Activated CD8-positive, alpha-beta memory T cell treated with anti-CD3 and anti-CD28 coated beads for 36 hours (primary cell): ENCODE results near the gene CDCA4. TPM values are rescaled to one million over a fixed set of nuclear protein-coding genes. Genes with fewer than 3 reads are reported as not detected.

Source experiments
- CTCF ChIA-PET: fragments of 350-600 bp; sonication (Branson Sonifier 250); formaldehyde crosslinking; loops from one replicate; lab custom pipeline; 2021; ENCODE audit warnings: antibody characterized with exemption; lab: Charles Lee
- POLR2A ChIA-PET: fragments of 350-600 bp; sonication (Branson Sonifier 250); formaldehyde crosslinking; loops from one replicate; lab custom pipeline; 2021; ENCODE audit warnings: antibody characterized with exemption; lab: Charles Lee
- total RNA-seq, 2 experiments: library from RNA; stranded (reverse); gene quantifications; one replicate each; pipeline ENCODE4 v1.2.3, GENCODE V29; 2021

The CDCA4 gene
- 10 to 100 TPM; 71.5 to 72.7 TPM for total RNA-seq

DNA sequence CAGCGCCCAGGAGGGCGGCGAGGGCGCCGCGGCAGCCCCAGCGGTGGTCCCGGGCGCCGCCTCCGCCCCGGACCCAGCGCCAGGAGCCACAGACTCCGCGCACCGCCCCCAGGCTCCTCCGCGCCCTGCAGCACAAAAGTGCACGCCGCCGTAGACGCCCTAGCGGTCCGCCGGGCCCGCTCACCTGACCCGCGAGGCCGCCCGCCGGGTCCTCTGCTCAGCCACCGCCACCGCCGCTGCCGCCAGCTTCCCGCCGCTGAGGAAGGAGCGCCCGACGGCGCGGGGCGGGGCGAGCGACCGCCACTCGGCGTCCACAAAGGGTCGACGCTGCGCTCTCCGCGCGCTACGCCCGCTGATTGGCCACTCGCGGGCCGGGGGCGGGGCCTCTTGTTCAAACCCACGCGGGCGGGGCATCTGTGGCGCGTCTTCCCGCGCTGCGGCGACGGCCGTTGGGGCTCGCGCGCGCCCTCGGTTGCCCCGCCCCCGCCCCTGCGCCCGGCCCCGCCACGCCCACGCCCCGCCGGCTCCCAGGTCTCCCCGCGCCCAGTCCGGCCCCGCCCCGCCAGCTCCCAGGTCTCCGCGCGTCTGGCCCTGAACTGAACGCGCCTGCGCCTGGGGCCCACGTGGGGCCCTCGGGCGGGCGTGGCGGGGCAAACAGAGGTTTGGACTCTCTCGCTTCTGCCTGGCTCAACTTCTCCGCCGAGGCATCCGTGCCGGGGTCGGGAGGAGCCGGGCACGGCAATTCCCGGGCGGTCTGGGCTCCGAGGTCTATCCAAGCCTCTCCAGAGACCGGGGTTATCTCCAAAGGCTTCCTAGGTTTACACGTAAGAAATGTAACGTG lies at the start of gene CDCA4:
Gene CDCA4 (minus strand): TSS at position 269 of the 841 bp plus-strand sequence. CDS start 9,154 bp downstream, outside the sequence.
- POLR2A ChIA-PET, result interaction anchor here (0.9 to 2.2 kb wide), 6 partner anchors 26 to 461 kb away, joined by 3 to 11 read pairs (median 3); partner anchors contain the start of genes CLBA1 and GPR132
- CTCF ChIA-PET, result interaction anchor here (0.8 to 2.5 kb wide), 8 partner anchors 15 to 68 kb away, joined by 3 to 10 read pairs (median 4); partner anchors contain the start of genes CLBA1 and GPR132

DNA sequence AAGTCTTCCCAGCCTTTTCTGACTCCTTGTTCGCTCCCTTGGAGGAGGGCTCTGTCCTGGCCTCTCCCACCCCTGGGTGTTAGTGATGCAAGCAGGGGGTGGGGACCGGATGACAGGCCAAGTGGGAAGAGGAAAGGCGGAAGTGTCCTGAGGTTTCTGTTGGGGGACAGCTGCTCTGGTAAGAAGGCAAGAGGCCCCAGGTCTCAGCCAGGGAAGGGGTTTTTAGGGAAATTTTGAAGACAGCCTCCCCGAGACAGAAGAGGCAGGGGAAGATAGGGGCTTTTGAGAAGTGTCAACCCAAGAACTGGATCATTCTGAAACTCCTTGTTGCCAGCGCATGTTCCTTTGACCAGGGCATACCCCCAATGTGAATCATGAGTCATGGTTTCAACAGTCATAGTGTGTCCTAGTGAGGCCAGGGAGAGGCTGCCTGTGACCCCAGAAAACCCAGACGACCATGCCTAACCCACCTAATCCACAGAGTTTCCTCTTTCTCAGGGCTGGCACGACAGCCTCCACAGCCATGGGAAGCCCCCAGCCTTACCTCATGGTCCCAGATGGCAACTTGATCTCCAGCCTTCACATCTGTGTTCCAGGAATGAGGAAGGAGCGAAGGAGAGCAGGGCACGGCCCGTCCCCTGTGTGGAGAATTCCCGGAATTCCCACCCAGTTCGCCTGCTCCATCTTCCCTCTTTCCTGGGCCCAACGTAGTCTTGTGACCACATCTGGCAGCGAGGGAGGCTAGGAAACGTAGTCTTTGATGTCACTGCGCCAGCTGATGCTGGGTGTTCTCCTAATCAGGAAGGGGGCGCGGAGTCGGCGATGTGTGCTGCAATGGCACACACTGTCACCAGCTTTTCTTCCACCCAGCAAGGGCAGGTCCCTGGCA lies 49.2 kb upstream of the CDCA4 start:
- ChIA-PET CTCF (interaction anchor here (1.0 to 2.5 kb wide), 5 partner anchors 8 to 24 kb away, joined by 3 to 14 read pairs (median 4); no protein-coding TSS in a partner anchor), POLR2A (interaction anchor here (0.6 to 1.3 kb wide), 2 partner anchors 17 to 231 kb away, joined by 4 to 9 read pairs; partner anchors contain the start of gene BRF1)

DNA sequence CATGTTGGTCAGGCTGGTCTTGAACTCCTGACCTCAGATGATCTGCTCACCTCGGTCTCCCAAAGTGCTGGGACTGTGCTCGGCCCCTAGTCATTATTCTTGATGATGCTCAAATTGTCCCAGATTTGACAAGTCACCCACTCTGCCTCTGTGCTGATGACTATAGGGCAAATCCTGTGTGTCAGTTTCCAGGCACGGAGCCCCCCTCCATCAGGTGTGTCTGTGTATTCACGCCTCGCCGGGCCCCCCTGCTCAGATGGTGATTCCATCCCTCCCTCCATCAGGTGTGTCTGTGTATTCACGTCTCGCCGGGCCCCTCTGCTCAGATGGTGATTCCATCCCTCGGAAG lies 48.6 kb upstream of the CDCA4 start:
- POLR2A ChIA-PET, result interaction anchor here (0.6 kb wide), 1 partner anchor 231 kb away, joined by 4 read pairs; the partner anchor contains the start of gene BRF1

DNA sequence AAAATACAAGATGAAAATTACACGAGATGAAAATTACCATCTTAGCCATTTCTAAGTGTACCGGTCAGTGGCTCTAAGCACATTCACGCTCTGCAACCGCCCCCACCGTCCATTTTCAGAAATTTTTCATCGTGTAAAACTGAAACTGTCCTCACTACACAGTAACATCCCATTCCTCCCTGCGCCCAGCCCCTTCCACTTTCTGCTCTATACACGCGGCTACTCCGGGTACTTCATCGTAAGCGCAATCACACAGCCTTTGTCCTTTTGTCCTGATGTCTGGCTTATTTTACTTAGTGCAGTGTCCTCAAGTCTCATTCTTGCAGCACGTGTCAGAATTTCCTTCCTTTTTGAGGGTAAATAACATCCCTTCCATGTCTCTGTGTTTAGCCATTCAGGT lies 47.9 kb upstream of the CDCA4 start:
- POLR2A ChIA-PET, result no interaction called here
- CTCF ChIA-PET, result no interaction called here

More for the DNA sequence above, 48.6 kb upstream of the CDCA4 start:
- CTCF ChIA-PET, result interaction anchor here (2.5 kb wide), 1 partner anchor 17 kb away, joined by 14 read pairs; no protein-coding TSS in a partner anchor

DNA sequence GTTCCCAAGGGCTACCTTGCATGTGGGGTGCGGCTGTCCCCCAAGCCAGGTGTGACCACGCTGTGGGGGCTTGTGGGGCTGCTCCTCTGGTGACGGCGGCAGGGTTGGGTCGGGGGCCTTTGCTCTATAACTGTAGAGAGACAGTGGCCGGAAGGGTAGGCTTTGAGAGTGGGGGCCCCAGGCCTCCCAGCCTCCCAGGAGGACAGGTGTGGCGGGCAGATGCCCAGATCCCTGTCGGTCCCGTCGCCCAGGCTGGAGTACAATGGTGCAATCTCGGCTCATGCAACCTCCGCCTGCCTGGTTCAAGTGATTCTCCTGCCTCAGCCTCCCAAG lies 47.1 kb upstream of the CDCA4 start:
- ChIA-PET POLR2A (interaction anchor here (0.7 to 1.0 kb wide), 4 partner anchors 12 to 42 kb away, joined by 3 read pairs; no protein-coding TSS in a partner anchor), CTCF (interaction anchor here (3.8 kb wide), 1 partner anchor 18 kb away, joined by 15 read pairs; no protein-coding TSS in a partner anchor)

DNA sequence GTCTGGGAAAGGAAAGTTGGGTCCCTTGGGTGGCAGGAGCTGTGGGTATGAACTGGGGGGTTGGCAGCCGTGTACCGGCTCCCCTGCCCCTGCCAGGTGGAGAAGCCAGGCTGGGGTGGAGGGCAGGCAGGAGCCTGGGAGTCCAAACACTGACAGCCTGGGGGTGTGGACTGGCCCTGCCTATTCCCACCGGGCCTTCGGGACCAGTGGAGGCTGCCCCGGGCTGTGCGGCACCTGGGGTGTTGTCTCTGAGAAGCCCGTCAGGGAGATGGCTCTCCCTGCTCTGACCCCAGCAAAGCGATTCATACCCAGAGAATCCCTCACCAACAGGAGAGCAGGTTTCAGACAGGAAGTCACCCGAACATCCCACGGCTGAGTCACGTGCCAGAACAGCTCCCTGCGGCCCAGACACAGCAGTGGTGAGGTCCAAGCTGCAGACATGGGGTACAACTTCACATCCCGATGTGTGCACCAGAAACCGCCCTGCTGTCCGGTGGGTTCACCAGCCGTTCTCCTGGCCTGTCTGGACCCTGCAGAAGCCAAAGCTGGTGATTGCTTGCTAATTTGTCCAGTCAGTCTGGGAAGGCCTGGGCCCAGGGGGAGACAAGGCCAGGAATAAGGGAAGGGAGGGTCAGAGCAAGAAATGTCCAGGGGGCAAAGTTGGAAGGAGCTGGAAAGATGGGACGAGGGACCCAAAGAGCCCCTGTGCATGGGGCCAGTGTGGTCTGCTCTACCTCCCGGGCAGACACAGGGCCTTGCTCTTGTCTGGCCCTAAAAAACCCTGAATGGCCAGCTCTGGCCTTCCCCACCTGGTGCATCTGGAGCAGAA lies 46.5 kb upstream of the CDCA4 start:
- ChIA-PET CTCF (interaction anchor here (1.9 to 3.8 kb wide), 3 partner anchors 19 to 23 kb away, joined by 13 to 20 read pairs (median 15); no protein-coding TSS in a partner anchor), POLR2A (interaction anchor here (0.5 to 2.0 kb wide), 6 partner anchors 13 to 55 kb away, joined by 3 to 11 read pairs (median 3); partner anchors contain the start of gene CDCA4)

DNA sequence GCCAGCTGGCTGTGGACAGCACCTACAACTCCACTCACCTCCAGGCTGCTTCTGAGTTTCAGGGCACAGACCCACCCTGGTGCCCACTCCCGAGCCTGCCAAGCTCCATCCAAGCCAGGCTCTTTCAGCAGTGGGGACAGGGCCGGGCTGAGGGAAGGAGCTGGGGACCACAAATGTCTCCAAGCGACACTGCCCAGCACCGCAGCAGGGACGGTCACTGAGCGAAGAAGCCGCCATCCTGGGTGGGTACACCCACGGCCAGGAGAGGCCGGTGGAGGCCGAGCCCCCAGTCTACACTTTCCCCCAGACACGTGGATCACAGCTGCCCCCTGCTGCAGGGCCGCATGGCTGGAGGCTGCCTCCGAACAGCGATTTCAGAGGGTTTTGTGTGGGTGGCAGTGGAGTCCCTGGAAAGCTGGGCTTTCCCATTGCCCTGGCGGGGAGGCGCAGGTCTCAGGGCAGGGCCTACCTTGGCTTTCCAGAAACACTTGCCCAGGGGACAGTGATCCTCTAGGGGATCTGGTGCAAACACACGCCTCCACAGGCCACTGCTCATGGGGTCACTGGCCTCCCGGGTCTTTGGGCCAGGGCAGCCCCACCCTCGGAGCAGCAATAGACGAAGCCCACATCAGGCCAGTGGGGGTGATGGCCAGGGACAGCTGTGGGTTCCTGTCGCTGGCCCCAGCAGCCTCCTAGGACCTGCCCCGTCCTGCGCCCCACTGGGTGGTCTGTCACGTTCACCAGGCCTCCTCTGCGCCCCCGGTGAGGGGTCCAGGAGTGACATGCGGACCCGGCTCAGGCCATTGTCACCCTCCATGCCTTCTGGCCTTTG lies 45.6 kb upstream of the CDCA4 start:
- ChIA-PET POLR2A (interaction anchor here (1.0 to 2.0 kb wide), 5 partner anchors 10 to 46 kb away, joined by 3 to 11 read pairs (median 6); partner anchors contain the start of gene CDCA4), CTCF (interaction anchor here (1.3 to 3.8 kb wide), 8 partner anchors 9 to 91 kb away, joined by 5 to 20 read pairs (median 9); partner anchors contain the start of gene CDCA4)

DNA sequence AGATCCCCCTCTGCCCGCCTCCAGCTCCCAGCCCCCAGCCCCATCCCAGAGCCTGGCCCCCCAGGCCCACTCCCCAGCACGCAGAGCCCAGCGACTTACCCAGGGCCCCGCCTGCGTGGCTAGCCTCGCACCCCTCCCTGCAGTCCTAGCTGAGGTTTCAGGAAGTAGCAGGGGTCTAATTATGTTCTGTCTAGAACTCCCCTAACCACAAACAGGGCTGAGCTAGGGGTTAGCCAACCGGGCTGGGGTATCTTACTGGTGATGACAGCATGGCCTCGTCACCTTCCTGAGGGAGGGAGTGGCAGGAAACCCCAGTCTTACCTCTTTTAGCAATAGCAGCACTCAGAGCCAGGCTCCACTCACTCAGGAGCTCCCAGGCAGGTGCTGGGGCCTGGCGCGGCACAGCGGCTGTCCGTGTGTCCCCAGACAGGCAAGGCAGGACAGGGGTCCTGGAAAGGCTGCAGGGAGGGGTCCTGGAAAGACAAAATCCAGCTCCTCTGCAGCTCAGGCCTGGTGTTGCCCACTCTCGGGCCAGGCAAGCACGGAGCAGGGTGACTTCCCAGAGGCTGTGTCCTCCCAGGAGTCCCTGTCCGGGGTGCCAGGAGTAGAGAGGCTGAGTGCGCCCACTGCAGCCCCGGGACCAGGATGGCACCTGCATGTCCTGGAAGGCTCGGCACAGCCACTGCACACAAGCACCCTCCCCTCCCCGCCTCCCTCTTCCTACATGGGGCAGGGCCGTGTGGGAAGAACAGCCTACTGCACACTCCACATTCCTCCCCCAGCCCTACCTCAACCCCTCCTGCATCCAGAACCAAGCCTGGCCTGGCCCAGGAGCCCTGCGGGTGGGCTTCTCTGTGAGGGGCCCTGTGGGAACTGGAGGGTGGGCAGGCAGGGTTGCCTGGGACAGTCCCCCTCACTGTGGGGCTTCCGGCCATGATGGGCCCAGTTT lies 44.7 kb upstream of the CDCA4 start, which contains the start of gene GPR132:
Gene GPR132 (minus strand): TSS at position 151 of the 949 bp plus-strand sequence. CDS start 10,010 bp downstream, outside the sequence.
- POLR2A ChIA-PET, result interaction anchor here (0.6 to 2.0 kb wide), 9 partner anchors 9 to 438 kb away, joined by 3 to 11 read pairs (median 6); partner anchors contain the start of genes BRF1 and CDCA4
- CTCF ChIA-PET, result interaction anchor here (1.3 to 3.8 kb wide), 8 partner anchors 10 to 90 kb away, joined by 5 to 20 read pairs (median 9); partner anchors contain the start of gene CDCA4

DNA sequence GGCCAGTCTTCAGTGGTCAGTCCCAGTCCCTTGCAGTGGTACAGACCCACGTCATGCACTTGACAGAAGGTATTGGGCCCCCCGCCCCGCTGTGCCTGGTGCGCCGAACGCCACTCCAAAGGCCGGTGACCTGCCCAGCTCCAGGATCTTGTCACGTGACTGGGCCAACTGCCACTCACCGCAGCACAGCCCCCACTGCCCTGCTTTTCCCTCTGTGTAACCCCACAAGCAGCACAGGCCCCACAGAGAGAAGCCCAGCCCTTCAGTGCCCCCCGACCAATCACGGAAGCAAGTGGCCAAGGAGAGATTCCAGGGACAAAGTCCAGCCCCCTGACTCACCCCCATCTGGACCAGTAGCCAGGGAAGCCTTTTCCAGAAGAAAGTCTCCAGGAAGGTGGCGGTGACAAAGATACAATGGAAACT lies 43.8 kb upstream of the CDCA4 start:
- POLR2A ChIA-PET, result interaction anchor here (1.1 to 1.7 kb wide), 5 partner anchors 10 to 236 kb away, joined by 3 to 9 read pairs (median 6); partner anchors contain the start of gene BRF1
- CTCF ChIA-PET, result interaction anchor here (1.3 to 3.8 kb wide), 6 partner anchors 10 to 44 kb away, joined by 5 to 20 read pairs (median 9); partner anchors contain the start of gene CDCA4

DNA sequence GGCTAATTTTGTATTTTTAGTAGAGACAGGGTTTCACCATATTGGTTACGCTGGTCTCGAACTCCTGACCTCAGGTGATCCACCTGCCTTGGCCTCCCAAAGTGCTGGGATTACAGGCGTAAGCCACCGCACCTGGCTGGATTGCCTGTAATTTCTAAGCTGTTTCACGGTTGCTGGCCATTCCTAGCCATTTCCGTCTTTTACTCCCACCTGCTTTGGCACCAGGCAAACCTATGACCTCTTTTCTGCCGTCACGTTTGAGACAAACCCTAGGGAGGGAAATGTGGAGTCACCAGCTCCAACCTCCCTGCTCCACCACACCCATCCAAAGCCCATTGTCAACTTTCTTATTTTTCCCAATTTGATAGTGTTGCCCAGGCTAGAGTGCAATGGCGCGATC lies 43.1 kb upstream of the CDCA4 start:
- ChIA-PET CTCF (interaction anchor here (2.4 to 3.6 kb wide), 3 partner anchors 9 to 26 kb away, joined by 9 to 20 read pairs (median 16); no protein-coding TSS in a partner anchor), POLR2A (interaction anchor here (0.5 to 1.6 kb wide), 3 partner anchors 11 to 1779 kb away, joined by 3 to 6 read pairs (median 3); no protein-coding TSS in a partner anchor)

DNA sequence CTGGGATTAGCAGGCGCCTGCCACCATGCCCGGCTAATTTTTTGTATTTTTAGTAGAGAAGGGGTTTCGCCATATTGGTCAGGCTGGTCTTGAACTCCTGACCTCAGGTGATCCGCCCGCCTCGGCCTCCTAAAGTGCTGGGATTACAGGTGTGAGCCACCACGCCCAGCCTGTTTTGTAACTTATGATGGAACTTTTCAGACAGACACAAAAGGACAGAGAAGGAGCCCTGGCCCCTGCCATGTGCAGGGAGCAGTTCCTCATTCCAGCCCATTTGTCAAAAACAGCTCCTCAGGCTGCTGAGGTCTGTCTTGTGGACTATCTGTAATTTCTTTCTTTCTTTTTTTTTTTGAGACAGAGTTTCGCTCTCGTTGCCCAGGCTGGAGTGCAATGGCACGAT lies 42.6 kb upstream of the CDCA4 start:
- ChIA-PET POLR2A (interaction anchor here (1.1 kb wide), 1 partner anchor 11 kb away, joined by 3 read pairs; no protein-coding TSS in a partner anchor), CTCF (interaction anchor here (1.3 to 3.6 kb wide), 2 partner anchors 23 to 27 kb away, joined by 5 to 16 read pairs; no protein-coding TSS in a partner anchor)

DNA sequence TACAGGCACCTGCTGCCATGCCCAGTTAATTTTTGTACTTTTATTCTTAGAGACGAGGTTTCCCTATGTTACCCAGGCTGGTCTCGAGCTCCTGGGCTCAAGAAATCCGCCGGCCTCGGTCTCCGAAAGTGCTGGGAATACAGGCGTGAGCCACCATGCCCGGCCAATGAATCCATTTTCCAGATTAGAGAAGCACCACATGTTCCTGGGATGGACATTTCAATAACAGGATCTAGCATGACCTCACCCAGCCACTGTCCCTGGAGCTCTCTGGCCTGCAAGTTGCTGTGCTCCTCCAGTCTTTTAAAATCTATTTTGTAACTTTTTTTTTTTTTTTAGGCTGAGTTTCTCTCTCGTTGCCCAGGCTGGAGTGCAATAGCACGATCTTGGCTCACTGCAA lies 42.2 kb upstream of the CDCA4 start:
- ChIA-PET POLR2A (no interaction called here), CTCF (interaction anchor here (0.7 to 3.6 kb wide), 5 partner anchors 21 to 87 kb away, joined by 3 to 16 read pairs (median 5); no protein-coding TSS in a partner anchor)

DNA sequence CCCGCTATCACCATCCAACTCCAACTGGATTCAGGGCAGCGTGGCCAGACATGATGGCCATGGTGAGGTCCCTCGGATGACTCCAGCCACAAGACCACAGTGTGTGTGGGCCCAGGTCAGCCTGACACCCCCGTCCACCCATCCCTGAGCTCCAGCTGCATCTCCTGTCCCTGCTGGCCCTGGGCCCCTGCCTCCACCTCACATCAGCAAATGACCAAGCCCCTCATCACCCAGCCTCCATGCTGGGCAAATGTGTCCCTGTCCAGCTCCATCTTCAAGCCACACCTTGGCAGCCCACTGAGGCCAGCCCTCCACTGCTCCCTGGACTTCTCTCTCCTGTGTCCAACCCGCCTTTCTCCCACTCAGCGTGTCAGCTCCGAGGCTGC lies 41.2 kb upstream of the CDCA4 start:
- CTCF ChIA-PET, result interaction anchor here (0.5 to 3.6 kb wide), 13 partner anchors 9 to 303 kb away, joined by 3 to 16 read pairs (median 4); no protein-coding TSS in a partner anchor
- POLR2A ChIA-PET, result no interaction called here

DNA sequence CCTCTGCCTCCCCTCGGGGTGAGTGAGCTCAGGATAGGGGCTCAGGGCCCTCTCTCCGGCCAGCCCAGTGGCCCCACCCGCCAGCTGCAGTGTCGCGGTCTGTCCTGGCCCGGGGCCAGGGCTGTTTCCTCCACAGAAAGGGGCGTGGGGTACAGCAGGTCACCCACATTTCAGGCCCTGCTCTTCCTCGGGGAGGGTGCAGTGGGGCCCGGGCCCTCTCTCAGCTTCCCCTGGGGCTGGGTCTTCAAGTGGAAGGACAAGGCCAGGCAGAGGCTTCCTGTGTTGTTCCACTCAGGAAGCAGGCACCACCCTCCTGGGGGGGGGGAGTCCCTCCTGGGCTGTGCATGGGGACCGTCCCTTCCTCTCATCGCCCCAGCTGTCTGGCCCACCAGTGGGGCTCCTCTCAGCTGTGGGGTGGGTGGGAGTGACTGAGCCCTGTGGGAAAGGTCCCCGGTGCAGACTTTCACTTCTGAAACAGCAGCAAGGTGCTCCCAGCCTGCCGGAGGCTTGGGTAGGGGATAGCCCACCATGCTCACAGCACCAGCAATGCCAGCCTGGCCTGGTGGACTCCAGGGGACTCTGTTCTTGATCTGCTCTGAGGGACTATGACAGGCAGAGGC lies 40.7 kb upstream of the CDCA4 start:
- ChIA-PET CTCF (interaction anchor here (0.5 to 3.6 kb wide), 11 partner anchors 9 to 284 kb away, joined by 3 to 16 read pairs (median 6); no protein-coding TSS in a partner anchor), POLR2A (interaction anchor here (1.3 kb wide), 1 partner anchor 25 kb away, joined by 6 read pairs; no protein-coding TSS in a partner anchor)
